ENCODE measurements around the gene COL6A5.

- TF ChIP-seq YY1 (IDR thresholded peaks at IDR 0.05; ENCODE audit: insufficient read depth, insufficient read length) = no peak
- TF ChIP-seq ZNF274 (IDR thresholded peaks at IDR 0.05; ENCODE audit: low read depth, low read length) = no peak
- TF ChIP-seq SUZ12 (IDR thresholded peaks at IDR 0.05; ENCODE audit: extremely low read depth, insufficient read depth, insufficient read length) = no peak
Observed at GRCh38 chr3:130405956-130406355, 60.5 kb downstream of the COL6A5 start.

Measured in NT2/D1 (cell line).